Endothelial cell (in vitro differentiated cells): ENCODE data around the gene CLDN4. TPM values are rescaled to one million over a fixed set of nuclear protein-coding genes. Genes with fewer than 3 reads are reported as not detected.
A peak's percentile ranks its signal among the peaks of the same experiment; 100 is the strongest.

Experiments
- DNase-seq: peaks from one replicate; pipeline ENCODE4 v3.0.0; 2021; ENCODE audit warnings: low spot score
- H3K27ac Mint-ChIP-seq: one replicate; pipeline ENCODE4 v1.8.0; 2021; ENCODE audit warnings: mixed read lengths, inconsistent platforms; ENCODE audit not compliant: unreplicated experiment
- H3K27me3 Mint-ChIP-seq: one replicate; pipeline ENCODE4 v1.8.0; 2021; ENCODE audit warnings: mild to moderate bottlenecking, moderate library complexity, mixed read lengths, inconsistent platforms; ENCODE audit not compliant: unreplicated experiment
- H3K36me3 Mint-ChIP-seq: one replicate; pipeline ENCODE4 v1.8.0; 2021; ENCODE audit warnings: mild to moderate bottlenecking, low read depth, mixed read lengths, inconsistent platforms; ENCODE audit not compliant: unreplicated experiment
- H3K4me1 Mint-ChIP-seq: one replicate; pipeline ENCODE4 v1.8.0; 2021; ENCODE audit warnings: mild to moderate bottlenecking, mixed read lengths, inconsistent platforms; ENCODE audit not compliant: unreplicated experiment
- H3K4me3 Mint-ChIP-seq: one replicate; pipeline ENCODE4 v1.8.0; 2021; ENCODE audit warnings: mild to moderate bottlenecking, mixed read lengths, inconsistent platforms; ENCODE audit not compliant: unreplicated experiment
- H3K9me3 Mint-ChIP-seq: one replicate; pipeline ENCODE4 v1.8.0; 2021; ENCODE audit warnings: mixed read lengths, inconsistent platforms; ENCODE audit not compliant: unreplicated experiment
- total RNA-seq: library from RNA; stranded (reverse); fragmentation: NEBNext Ultra II Directional; extraction: Animal tissue kit (Norgen Biotek cat#: 25700); gene quantifications from one replicate; pipeline ENCODE4 v1.2.1, GENCODE V29; 2021; ENCODE audit not compliant: unreplicated experiment
- TF ChIP-seq, protein P1 (sequence below): fragments of 200-600 bp; sonication (generic); IDR thresholded peaks from one replicate; pipeline ENCODE4 v1.5.0; 2021; ENCODE audit warnings: antibody characterized with exemption; ENCODE audit not compliant: unreplicated experiment

The CLDN4 gene
- total RNA-seq, 1 donor from 2014 or later = 1.6 TPM

DNA sequence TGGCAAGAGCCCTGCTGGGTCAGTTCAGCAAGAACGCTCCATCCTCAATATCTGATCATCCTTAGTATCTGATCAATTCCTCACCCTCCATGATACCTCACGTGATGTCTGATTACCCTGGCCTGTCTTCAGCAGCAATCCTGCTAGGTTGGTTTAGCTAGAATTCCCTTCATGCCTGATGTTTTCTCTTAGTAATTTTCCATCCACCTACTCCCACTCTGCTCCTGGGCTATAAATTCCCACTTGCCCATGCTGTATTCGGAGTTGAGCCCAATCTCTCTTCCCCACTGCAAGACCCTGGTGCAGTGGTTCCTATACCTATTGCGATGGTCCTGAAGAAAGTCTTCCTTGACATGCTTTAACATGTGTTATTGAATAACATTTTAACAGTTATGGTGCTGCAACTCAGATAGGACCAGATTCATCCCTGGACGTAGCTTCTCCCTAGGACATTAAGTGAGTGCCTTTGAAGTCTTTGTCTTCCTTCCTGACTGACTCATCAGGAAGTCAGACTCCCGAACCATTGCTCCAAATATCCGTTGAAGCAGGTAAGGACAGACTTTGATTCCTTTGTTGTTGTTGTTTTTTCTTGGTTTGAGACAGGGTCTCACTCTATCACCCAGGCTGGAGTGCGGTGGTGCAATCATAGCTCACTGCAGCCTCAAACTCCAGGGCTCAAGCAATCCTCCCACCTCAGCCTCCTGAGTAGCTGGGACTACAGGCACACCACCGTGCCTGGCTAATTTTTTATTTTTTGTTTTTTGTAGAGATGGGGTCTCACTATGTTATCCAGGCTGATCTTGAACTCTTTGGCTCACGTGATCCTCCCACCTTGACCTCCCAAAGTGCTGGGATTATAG lies 31.3 kb upstream of the CLDN4 start:
- no peak overlapping the region for H3K4me3 Mint-ChIP-seq
- DNase-seq = no peak
- no peaks in the 10 kb centered on the region for H3K36me3 Mint-ChIP-seq
- H3K4me1 Mint-ChIP-seq = peaks cover 12% of the 10 kb centered on the region
- no peaks in the 10 kb centered on the region for H3K9me3 Mint-ChIP-seq
- H3K27me3 Mint-ChIP-seq = no peaks in the 10 kb centered on the region
- H3K27ac Mint-ChIP-seq = peak overlapping the region; percentile 28
- TF ChIP-seq, protein P1, sequence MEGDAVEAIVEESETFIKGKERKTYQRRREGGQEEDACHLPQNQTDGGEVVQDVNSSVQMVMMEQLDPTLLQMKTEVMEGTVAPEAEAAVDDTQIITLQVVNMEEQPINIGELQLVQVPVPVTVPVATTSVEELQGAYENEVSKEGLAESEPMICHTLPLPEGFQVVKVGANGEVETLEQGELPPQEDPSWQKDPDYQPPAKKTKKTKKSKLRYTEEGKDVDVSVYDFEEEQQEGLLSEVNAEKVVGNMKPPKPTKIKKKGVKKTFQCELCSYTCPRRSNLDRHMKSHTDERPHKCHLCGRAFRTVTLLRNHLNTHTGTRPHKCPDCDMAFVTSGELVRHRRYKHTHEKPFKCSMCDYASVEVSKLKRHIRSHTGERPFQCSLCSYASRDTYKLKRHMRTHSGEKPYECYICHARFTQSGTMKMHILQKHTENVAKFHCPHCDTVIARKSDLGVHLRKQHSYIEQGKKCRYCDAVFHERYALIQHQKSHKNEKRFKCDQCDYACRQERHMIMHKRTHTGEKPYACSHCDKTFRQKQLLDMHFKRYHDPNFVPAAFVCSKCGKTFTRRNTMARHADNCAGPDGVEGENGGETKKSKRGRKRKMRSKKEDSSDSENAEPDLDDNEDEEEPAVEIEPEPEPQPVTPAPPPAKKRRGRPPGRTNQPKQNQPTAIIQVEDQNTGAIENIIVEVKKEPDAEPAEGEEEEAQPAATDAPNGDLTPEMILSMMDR = no peak

- Mint-ChIP-seq H3K4me3 (no peak overlapping the region), H3K27me3 (no peaks in the 10 kb centered on the region), H3K4me1 (peaks cover 12% of the 10 kb centered on the region), H3K9me3 (no peaks in the 10 kb centered on the region), H3K36me3 (no peaks in the 10 kb centered on the region), H3K27ac (no peak overlapping the region)
- TF ChIP-seq, protein P1 = no peak
- DNase-seq = no peak
Measured at GRCh38 chr7:73801577-73801976, 29.2 kb upstream of the CLDN4 start.

GRCh38 chr7:73802459-73802858 lies 28.3 kb upstream of the CLDN4 start:
- no peaks in the 10 kb centered on the region for H3K27me3 Mint-ChIP-seq
- H3K4me1 Mint-ChIP-seq = peaks cover 12% of the 10 kb centered on the region
- no peaks in the 10 kb centered on the region for H3K9me3 Mint-ChIP-seq
- H3K4me3 Mint-ChIP-seq = no peak overlapping the region
- no peaks in the 10 kb centered on the region for H3K36me3 Mint-ChIP-seq
- no peak for DNase-seq
- TF ChIP-seq, protein P1 = no peak
- no peak overlapping the region for H3K27ac Mint-ChIP-seq

GRCh38 chr7:73809467-73809951 lies 21.3 kb upstream of the CLDN4 start:
- H3K4me1 Mint-ChIP-seq = no peaks in the 10 kb centered on the region
- H3K27ac Mint-ChIP-seq = no peak overlapping the region
- no peaks in the 10 kb centered on the region for H3K27me3 Mint-ChIP-seq
- no peak overlapping the region for H3K4me3 Mint-ChIP-seq
- no peaks in the 10 kb centered on the region for H3K9me3 Mint-ChIP-seq
- TF ChIP-seq, protein P1 = no peak
- H3K36me3 Mint-ChIP-seq = no peaks in the 10 kb centered on the region
- DNase-seq = no peak

DNA sequence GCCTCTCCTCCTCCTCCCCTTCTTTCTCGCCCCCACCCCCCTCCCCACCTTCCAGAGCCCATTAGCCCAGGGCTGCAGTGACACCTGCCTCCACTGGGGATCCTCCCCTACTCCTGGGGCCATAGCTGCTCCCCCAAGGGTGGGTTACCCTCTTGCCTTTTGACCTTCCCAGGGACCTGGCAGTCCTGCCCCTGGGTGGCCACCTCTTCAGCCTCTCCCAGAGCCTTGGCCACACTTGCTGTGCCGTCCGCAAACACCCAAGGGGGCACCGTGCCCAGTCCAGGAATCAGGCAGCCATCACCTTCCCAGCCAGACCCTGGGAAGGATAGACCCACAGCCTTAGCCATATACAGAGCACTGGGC lies 19.8 kb upstream of the CLDN4 start:
- Mint-ChIP-seq H3K27me3 (no peaks in the 10 kb centered on the region), H3K27ac (no peak overlapping the region), H3K4me1 (no peaks in the 10 kb centered on the region), H3K36me3 (no peaks in the 10 kb centered on the region), H3K4me3 (no peak overlapping the region), H3K9me3 (no peaks in the 10 kb centered on the region)
- TF ChIP-seq, protein P1 = no peak
- no peak for DNase-seq
